ENCODE results near the gene KCNK2. TPM values are rescaled to one million over a fixed set of nuclear protein-coding genes. Genes with fewer than 3 reads are reported as not detected.

KCNK2 gene
- total RNA-seq, 1 experiment from 2014 or later = 5.7 TPM

GRCh38 chr1:215264649-215265048 is 182.1 kb downstream of the KCNK2 start:
- no TSS peak for BruUV-seq (replicated peaks)
- no peak for DNase-seq (ENCODE audit: unreplicated experiment)
- H3K27ac Mint-ChIP-seq (ENCODE audit: low read depth, unreplicated experiment) = no peak overlapping the region
- CTCF ChIA-PET = interaction anchor here (1.2 kb wide), 1 partner anchor 13 kb away, joined by 3 read pairs; no protein-coding TSS in a partner anchor
- no peaks in the 10 kb centered on the region for H3K27me3 Mint-ChIP-seq (ENCODE audit: insufficient read depth, unreplicated experiment)
- no peaks in the 10 kb centered on the region for H3K9me3 Mint-ChIP-seq (ENCODE audit: unreplicated experiment)
- H3K4me3 Mint-ChIP-seq (ENCODE audit: unreplicated experiment) = no peak overlapping the region
- intact Hi-C loops (cut with micrococcal nuclease) = no loop called here
- no peak for TF ChIP-seq CTCF (IDR thresholded peaks at IDR 0.05; ENCODE audit: unreplicated experiment)
- no peaks in the 10 kb centered on the region for H3K36me3 Mint-ChIP-seq (ENCODE audit: insufficient read depth, unreplicated experiment)
- POLR2A ChIA-PET = no interaction called here
- H3K4me1 Mint-ChIP-seq (ENCODE audit: insufficient read depth, unreplicated experiment) = no peaks in the 10 kb centered on the region

GRCh38 chr1:215267495-215267894 is 185.0 kb downstream of the KCNK2 start:
- Mint-ChIP-seq H3K9me3 (ENCODE audit: unreplicated experiment) (peaks cover 13% of the 10 kb centered on the region), H3K27ac (ENCODE audit: low read depth, unreplicated experiment) (no peak overlapping the region), H3K4me3 (ENCODE audit: unreplicated experiment) (no peak overlapping the region), H3K27me3 (ENCODE audit: insufficient read depth, unreplicated experiment) (no peaks in the 10 kb centered on the region), H3K4me1 (ENCODE audit: insufficient read depth, unreplicated experiment) (peaks cover 9% of the 10 kb centered on the region), H3K36me3 (ENCODE audit: insufficient read depth, unreplicated experiment) (no peaks in the 10 kb centered on the region)
- BruUV-seq (replicated peaks) = no TSS peak
- POLR2A ChIA-PET = no interaction called here
- TF ChIP-seq CTCF (IDR thresholded peaks at IDR 0.05; ENCODE audit: unreplicated experiment) = no peak
- CTCF ChIA-PET = interaction anchor here (1.3 kb wide), 1 partner anchor 29 kb away, joined by 3 read pairs; no protein-coding TSS in a partner anchor
- no peak for DNase-seq (ENCODE audit: unreplicated experiment)
- intact Hi-C loops (cut with micrococcal nuclease) = no loop called here

- no peak for DNase-seq (ENCODE audit: unreplicated experiment)
- H3K27me3 Mint-ChIP-seq (ENCODE audit: insufficient read depth, unreplicated experiment) = no peaks in the 10 kb centered on the region
- TF ChIP-seq CTCF (IDR thresholded peaks at IDR 0.05; ENCODE audit: unreplicated experiment) = no peak
- ChIA-PET CTCF (interaction anchor here (0.6 to 1.9 kb wide), 5 partner anchors 9 to 81 kb away, joined by 3 to 7 read pairs (median 5); no protein-coding TSS in a partner anchor), POLR2A (no interaction called here)
- no TSS peak for BruUV-seq (replicated peaks)
- H3K4me1 Mint-ChIP-seq (ENCODE audit: insufficient read depth, unreplicated experiment) = peaks cover 28% of the 10 kb centered on the region
- intact Hi-C loops (cut with micrococcal nuclease) = no loop called here
- H3K9me3 Mint-ChIP-seq (ENCODE audit: unreplicated experiment) = peaks cover 14% of the 10 kb centered on the region
- H3K27ac Mint-ChIP-seq (ENCODE audit: low read depth, unreplicated experiment) = no peak overlapping the region
- H3K4me3 Mint-ChIP-seq (ENCODE audit: unreplicated experiment) = no peak overlapping the region
- H3K36me3 Mint-ChIP-seq (ENCODE audit: insufficient read depth, unreplicated experiment) = no peaks in the 10 kb centered on the region
Observed at GRCh38 chr1:215269955-215270354, 187.4 kb downstream of the KCNK2 start.

GRCh38 chr1:215273838-215274516 is 191.4 kb downstream of the KCNK2 start:
- Mint-ChIP-seq H3K4me1 (ENCODE audit: insufficient read depth, unreplicated experiment) (peaks cover 47% of the 10 kb centered on the region), H3K36me3 (ENCODE audit: insufficient read depth, unreplicated experiment) (no peaks in the 10 kb centered on the region), H3K27me3 (ENCODE audit: insufficient read depth, unreplicated experiment) (no peaks in the 10 kb centered on the region), H3K4me3 (ENCODE audit: unreplicated experiment) (peak overlapping the region; percentile 21), H3K9me3 (ENCODE audit: unreplicated experiment) (peaks cover 14% of the 10 kb centered on the region), H3K27ac (ENCODE audit: low read depth, unreplicated experiment) (peak overlapping the region; percentile 88)
- TSS peak; percentile 88 for BruUV-seq (replicated peaks)
- ChIA-PET CTCF (no interaction called here), POLR2A (interaction anchor here (0.6 kb wide), 1 partner anchor 178 kb away, joined by 3 read pairs; no protein-coding TSS in a partner anchor)
- no peak for TF ChIP-seq CTCF (IDR thresholded peaks at IDR 0.05; ENCODE audit: unreplicated experiment)
- intact Hi-C loops (cut with micrococcal nuclease) = no loop called here
- peak; percentile 87 for DNase-seq (ENCODE audit: unreplicated experiment)
